IPS-15b (cell line): ENCODE measurements around the gene CPVL.
A peak's percentile ranks its signal among the peaks of the same experiment; 100 is the strongest.

Experiments used
- H3K27me3 ChIP-seq: one replicate; pipeline ENCODE4 v1.6.1; 2013; ENCODE audit warnings: low read length; ENCODE audit not compliant: control insufficient read depth, insufficient read depth
- H3K36me3 ChIP-seq: one replicate; pipeline ENCODE4 v1.6.1; 2013; ENCODE audit warnings: low read length; ENCODE audit not compliant: control insufficient read depth, insufficient read depth
- H3K4me1 ChIP-seq: one replicate; pipeline ENCODE4 v1.6.1; 2013; ENCODE audit warnings: mild to moderate bottlenecking, low read length; ENCODE audit not compliant: control insufficient read depth, insufficient read depth
- H3K4me3 ChIP-seq: one replicate; pipeline ENCODE4 v1.5.1; 2013; ENCODE audit warnings: low read depth, low read length
- H3K9ac ChIP-seq: one replicate; pipeline ENCODE4 v1.6.1; 2013; ENCODE audit warnings: low read depth, mild to moderate bottlenecking, low read length
- H3K9me3 ChIP-seq: one replicate; pipeline ENCODE4 v1.6.1; 2013; ENCODE audit warnings: mild to moderate bottlenecking, low read length; ENCODE audit not compliant: control insufficient read depth, insufficient read depth

The CPVL gene

DNA sequence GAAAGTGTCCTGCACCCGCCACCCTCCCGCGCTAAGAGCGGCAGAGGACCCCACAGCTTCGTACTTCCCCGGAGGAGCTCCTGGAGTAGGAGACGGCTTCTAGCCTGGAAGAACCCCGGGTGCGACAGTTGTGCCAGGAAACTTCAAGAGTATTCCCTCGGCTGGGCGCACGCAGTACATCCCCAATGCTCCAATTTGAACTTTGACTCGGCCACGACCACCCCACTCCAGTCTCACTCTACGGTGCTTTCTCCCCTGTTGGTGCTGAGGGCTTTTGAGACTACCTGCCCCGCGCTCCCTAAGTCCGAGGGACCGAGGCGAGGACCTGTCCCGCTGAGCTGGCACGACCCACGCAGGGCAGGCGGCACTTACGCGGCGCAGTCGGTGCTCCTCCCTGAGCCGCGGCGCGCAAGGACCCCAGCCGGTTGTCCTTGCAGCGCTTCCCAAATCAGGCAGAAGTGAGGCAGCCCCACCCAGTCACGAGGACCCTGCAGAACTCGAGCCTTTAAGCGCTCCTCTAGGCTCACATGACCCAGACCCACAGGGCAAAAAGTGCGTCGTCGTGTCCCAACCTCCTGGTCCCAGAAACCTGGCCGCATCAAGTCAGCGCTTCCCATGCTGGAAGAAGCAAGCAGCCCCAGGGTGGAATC, at the start of gene CPVL:
TSS of gene CPVL (minus strand) at position 481 of the 650 bp plus-strand sequence. CDS start 25,476 bp downstream, outside the sequence.
- no peaks in the 10 kb centered on the region for H3K9me3 ChIP-seq
- H3K27me3 ChIP-seq: peaks cover 20% of the 10 kb centered on the region
- H3K4me3 ChIP-seq: peak within 1 kb of the TSS; percentile 96
- H3K4me1 ChIP-seq: peaks cover 8% of the 10 kb centered on the region
- H3K9ac ChIP-seq: peak within 1 kb of the TSS; percentile 72
- H3K36me3 ChIP-seq: no peaks in the 10 kb centered on the region

DNA sequence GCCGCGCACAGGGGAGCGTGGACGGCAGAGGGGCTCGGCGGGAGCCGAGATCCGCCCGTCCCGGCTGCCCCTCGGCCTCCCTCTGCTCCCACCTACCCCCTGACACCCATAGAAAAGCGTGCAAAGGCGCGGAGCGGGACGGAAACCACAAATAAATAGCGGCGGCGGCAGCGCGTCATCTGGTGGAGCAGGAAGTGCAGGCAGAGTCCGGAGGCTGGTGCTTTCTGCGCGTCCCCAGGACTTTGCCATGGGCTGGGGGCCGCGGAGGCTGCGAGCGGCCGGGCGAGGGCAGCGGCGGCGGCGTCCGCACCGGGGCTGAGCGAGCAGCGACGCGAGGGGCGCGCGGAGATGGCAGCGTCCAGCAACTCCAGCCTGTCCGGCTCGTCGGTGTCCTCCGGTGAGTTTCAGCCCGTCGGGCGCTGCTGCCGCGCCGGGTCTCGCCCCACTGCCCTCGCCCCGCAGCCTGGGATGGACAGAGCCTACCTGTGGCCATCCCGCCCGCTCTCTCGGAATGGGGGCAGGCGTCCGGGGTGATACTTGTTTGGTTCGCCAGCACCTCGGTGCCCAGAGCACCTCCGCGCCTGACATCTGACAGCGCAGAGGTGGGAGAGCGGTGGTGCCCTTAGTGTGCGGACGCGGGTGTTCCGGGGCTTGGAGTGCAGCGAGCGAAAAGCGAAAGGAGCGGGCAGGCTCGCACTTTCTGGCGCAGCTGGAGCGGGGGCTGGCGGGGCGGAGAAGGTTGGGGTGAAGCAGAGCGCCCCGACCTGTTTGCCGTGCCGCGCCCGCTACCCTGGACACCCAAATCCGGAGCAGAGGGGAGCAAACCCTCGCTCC, 48.5 kb upstream of the CPVL start, which contains the start of gene CHN2:
TSS of gene CHN2 (plus strand) at position 182 of the 834 bp plus-strand sequence.
- Histone ChIP-seq H3K9ac (no peak within 1 kb of the TSS), H3K4me3 (peak within 1 kb of the TSS; percentile 71)

DNA sequence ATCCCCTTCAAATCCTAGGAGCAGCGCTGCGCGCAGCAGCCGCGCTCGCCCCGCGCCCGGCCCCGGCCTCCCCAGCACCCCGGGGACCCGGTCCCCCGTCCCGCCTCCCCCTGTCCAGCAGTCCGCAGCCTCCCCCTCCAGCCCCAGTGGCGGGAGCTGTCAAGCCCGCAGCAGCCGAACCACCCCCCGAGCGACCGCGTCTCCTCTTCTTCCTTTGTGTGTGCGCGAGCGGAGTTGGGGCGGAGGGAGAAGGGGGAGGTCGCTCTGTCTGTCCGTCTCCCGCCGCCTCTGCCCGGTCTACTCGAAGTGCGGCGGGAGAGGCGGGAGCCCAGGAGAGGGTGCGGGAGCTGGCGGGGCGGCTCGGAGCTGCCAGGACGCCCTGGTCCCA, 47.9 kb upstream of the CPVL start:
- peaks cover 66% of the 10 kb centered on the region for H3K27me3 ChIP-seq
- no peak overlapping the region for H3K9ac ChIP-seq
- peaks cover 26% of the 10 kb centered on the region for H3K4me1 ChIP-seq
- H3K9me3 ChIP-seq: no peaks in the 10 kb centered on the region
- no peaks in the 10 kb centered on the region for H3K36me3 ChIP-seq
- peak overlapping the region; percentile 71 for H3K4me3 ChIP-seq

More for the DNA sequence above, 48.5 kb upstream of the CPVL start, which contains the start of gene CHN2:
- H3K36me3 ChIP-seq: no peaks in the 10 kb centered on the region
- peaks cover 66% of the 10 kb centered on the region for H3K27me3 ChIP-seq
- H3K9me3 ChIP-seq: no peaks in the 10 kb centered on the region
- peaks cover 23% of the 10 kb centered on the region for H3K4me1 ChIP-seq

DNA sequence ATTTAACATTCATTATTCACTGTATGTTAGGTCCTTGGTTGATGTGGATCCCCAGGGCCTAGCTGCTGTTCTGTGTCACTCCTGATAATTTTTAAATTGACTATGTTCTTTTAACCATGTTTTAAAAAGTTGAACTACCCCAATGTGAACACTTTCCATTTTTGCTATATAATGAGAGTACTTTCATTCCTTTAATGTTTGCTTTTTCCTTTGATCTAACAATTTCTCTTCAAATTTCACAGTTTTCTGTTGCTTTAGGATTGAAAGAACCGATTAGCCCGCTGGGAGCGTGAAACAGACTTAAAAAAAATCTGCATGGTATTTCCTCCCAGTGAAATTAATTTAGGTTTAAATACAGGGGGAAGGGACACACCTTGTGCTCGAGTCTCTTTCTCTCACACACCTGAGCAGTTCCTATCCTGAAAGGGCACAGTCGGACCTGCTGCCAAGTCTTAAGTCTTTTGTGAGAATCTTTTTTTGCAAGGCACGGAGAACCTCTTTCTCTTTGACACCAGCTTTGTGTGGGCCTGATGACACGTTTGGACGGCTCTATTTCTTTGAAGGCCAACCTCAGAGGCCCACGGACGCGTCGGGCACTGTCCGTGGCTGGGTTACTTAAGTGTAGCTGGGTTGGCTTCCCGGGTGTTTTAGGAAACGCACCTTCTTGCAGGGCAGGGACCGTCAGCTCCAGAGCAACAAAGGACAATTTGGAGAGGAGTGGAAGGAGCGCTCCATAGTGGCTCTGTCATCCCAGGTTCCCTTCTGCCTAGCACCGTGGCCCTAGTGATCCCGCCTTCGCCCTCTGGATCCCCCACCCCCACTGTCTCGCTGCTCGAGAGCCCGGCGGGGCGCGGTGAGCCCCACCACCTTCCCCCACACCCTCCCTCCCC, 47.2 kb upstream of the CPVL start:
- peaks cover 26% of the 10 kb centered on the region for H3K4me1 ChIP-seq
- peak overlapping the region; percentile 58 for H3K4me3 ChIP-seq

DNA sequence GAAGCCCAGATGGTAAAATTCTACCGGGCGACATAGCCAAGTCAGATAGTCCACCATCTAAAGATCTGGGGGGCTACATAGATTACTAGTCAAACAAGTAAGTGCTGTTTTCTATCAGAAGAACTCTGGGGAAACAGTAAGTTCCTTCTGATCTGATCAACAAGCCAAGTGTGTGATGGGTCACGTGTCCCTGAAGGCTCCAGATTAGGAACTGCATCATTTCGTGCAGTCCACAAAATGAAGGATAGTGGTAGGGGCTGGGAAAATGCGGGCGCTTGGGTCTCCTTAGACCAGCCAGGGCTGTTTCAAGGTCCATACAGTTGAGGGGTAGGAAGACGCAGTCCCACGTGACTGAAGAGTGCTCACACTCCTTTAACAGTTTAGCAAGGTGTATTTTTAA, 46.5 kb upstream of the CPVL start:
- no peak overlapping the region for H3K9ac ChIP-seq
- H3K36me3 ChIP-seq: no peaks in the 10 kb centered on the region
- peaks cover 26% of the 10 kb centered on the region for H3K4me1 ChIP-seq
- no peaks in the 10 kb centered on the region for H3K9me3 ChIP-seq
- peaks cover 62% of the 10 kb centered on the region for H3K27me3 ChIP-seq
- H3K4me3 ChIP-seq: no peak overlapping the region

More for the DNA sequence above, 47.2 kb upstream of the CPVL start:
- Histone ChIP-seq H3K36me3 (no peaks in the 10 kb centered on the region), H3K27me3 (peaks cover 66% of the 10 kb centered on the region), H3K9me3 (no peaks in the 10 kb centered on the region), H3K9ac (no peak overlapping the region)

DNA sequence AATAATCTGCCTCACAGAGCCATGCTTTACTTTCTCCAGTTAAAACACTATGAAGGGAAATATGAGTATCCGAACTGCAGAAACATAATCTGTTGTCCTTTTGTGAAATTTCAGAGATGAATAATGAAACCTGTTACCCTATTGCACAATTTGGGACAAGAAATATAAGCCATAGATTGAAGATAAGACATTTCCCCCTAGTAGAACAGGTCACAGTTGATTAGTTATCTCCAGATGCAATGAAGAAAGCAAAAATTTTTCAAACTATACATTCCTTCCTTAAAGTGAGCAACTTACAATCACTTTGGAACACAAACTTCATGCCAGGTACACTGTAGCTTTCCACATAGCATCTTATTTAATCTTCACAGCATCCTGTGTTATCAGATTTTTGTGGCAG, 46.0 kb upstream of the CPVL start:
- Histone ChIP-seq H3K9me3 (no peaks in the 10 kb centered on the region), H3K27me3 (peaks cover 58% of the 10 kb centered on the region), H3K9ac (no peak overlapping the region), H3K4me3 (no peak overlapping the region), H3K4me1 (peaks cover 23% of the 10 kb centered on the region), H3K36me3 (no peaks in the 10 kb centered on the region)

DNA sequence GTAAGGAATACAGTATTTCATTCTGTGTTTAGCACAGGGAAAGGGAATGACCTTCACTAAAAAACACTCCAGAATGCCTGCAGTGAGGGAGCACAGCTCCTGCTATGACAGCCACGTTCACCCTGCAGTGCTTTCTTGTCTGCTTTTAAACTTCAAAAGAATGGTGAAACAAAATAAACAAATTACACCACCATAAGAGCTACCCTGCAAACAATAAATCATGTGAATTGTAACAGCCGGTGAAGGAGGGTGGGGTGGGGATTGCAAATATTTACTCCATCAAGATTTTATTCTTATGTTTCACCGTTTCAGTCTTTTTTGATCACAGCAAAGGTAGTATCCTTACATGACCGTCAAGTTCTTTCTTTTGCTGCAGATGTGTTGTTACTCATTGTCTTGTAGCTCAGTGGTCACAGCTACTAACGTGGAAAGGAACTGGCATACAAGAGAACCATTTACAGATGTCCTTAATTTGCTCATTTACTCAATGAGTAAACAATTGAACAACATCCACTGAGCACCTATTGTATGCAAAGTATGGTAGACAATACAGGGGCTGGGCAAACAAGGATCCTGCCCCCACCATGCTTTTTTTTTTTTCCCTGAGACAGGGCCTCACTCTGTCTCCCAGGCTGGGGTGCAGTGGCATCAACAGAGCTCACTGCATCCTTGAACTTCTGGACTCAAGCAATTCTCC, 44.2 kb upstream of the CPVL start:
- H3K27me3 ChIP-seq: peaks cover 43% of the 10 kb centered on the region
- H3K9ac ChIP-seq: no peak overlapping the region
- H3K4me3 ChIP-seq: no peak overlapping the region
- H3K4me1 ChIP-seq: peaks cover 15% of the 10 kb centered on the region
- no peaks in the 10 kb centered on the region for H3K9me3 ChIP-seq
- H3K36me3 ChIP-seq: no peaks in the 10 kb centered on the region

DNA sequence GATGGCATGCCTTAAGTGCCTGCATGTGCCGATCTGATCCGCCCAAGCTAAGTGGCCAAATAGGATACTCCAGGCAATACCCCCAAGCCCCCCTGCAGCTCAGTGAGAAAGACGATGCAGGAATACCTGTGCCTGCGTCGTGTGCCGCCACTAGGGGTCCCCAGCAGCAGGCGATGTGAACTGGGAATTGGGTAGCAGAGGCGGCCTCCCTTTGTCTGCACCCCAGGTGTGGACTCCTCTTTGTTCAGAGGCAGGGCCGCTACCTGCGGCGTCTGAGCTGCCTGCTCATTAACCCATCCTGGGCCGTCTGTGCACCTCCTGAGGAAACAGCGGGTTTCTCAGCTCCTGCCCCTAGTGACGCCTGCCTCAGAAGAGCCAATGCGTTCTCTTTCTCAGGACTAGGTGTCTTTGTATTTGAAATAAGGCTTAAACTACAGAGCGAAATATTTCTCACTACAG, 43.4 kb upstream of the CPVL start:
- Histone ChIP-seq H3K4me1 (peaks cover 15% of the 10 kb centered on the region), H3K27me3 (peaks cover 39% of the 10 kb centered on the region), H3K9ac (no peak overlapping the region), H3K4me3 (no peak overlapping the region), H3K36me3 (no peaks in the 10 kb centered on the region), H3K9me3 (no peaks in the 10 kb centered on the region)

DNA sequence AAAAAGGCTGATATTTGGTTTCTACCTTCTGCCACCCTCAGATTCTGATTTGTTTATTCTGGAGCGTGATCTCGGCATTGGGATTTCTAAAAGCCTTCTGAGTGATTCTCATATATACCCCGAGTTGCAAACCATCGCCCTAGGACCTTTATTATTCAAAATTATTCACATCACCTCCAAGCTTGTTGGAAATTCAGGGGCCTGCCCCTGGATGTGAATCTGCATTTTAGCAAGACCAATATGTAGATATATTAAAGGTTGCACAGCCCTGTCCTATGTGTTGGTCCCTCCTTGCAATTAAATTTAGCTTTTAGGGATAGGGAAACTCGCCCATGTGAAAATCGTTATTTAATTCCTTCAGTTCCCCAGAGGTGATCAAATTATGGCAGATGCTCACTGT, 39.3 kb upstream of the CPVL start:
- no peaks in the 10 kb centered on the region for H3K36me3 ChIP-seq
- H3K4me3 ChIP-seq: no peak overlapping the region
- peaks cover 6% of the 10 kb centered on the region for H3K27me3 ChIP-seq

DNA sequence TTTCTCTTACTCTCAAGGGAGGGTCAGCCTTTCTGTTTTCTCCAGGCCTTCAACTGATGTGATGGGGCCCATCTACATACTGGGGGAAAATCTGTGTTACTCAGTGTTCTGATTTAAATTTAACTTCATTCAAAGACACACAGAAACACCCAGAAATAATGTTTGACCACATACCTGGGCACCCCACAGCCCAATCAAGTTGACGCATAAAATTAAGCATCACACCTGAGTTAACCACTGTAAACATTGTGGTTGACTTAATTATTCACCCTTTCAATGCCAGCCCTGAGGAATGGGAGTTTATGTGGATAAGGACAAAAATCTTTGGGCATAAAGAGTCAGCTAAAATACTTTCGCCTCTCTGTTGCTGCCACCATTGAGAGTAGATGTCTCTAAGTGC, 38.3 kb upstream of the CPVL start:
- Histone ChIP-seq H3K36me3 (no peaks in the 10 kb centered on the region), H3K9ac (no peak overlapping the region), H3K9me3 (no peaks in the 10 kb centered on the region), H3K4me1 (peaks cover 3% of the 10 kb centered on the region), H3K27me3 (no peaks in the 10 kb centered on the region), H3K4me3 (no peak overlapping the region)

More for the DNA sequence above, 39.3 kb upstream of the CPVL start:
- peaks cover 10% of the 10 kb centered on the region for H3K4me1 ChIP-seq
- H3K9me3 ChIP-seq: no peaks in the 10 kb centered on the region
- no peak overlapping the region for H3K9ac ChIP-seq

DNA sequence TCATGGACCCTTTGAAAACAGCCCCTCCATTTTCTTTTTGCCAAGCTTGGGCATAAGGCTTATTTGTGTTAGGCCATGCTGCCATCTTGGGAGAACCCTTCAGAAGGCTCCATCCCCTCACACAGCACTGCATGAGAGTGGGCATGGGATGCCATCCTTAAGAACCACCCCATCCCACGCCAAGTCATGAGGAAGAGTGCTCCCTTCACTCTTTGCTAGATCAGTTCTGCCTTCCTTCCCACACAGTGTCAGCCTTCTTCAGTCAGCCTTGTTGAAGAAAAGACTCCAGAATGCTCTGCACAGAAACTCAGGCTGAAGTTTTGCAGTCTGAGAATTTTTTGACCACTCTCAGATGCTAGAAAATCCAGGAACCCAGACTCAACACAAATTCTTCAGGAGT, 32.8 kb upstream of the CPVL start:
- no peaks in the 10 kb centered on the region for H3K4me1 ChIP-seq
- no peak overlapping the region for H3K9ac ChIP-seq
- H3K9me3 ChIP-seq: no peaks in the 10 kb centered on the region
- H3K4me3 ChIP-seq: no peak overlapping the region
- no peaks in the 10 kb centered on the region for H3K27me3 ChIP-seq
- no peaks in the 10 kb centered on the region for H3K36me3 ChIP-seq
